Measurements from ENCODE around the gene XRCC6. TPM values are rescaled to one million over a fixed set of nuclear protein-coding genes. Genes with fewer than 3 reads are reported as not detected.

The XRCC6 gene
- total and polyA plus RNA-seq, 9 of the 15 experiments (the other 6 are each of a cell fraction or from before 2014, with no cell fraction given): 151 to 440 (median 318) TPM

DNA sequence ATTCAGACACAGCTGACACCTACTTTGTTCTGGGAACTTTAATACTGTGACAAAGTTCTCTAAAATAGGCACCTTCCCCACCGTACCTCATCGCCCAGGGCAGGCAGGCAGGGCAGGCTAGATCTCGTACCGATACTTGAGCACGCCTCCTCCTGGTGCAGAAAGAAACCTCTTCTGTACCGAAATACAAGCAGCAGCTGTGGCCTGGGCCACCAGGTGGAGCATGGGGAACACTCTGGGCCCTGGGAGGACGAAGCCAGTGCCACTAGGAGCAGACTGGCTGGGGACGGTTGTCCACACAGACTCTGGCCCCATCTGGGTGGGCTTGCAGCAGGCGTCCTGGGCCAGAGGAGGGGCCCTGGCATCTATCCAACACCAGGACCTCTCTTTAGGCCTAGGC lies 44.2 kb upstream of the XRCC6 start (continued):
- TF ChIP-seq, protein P1, sequence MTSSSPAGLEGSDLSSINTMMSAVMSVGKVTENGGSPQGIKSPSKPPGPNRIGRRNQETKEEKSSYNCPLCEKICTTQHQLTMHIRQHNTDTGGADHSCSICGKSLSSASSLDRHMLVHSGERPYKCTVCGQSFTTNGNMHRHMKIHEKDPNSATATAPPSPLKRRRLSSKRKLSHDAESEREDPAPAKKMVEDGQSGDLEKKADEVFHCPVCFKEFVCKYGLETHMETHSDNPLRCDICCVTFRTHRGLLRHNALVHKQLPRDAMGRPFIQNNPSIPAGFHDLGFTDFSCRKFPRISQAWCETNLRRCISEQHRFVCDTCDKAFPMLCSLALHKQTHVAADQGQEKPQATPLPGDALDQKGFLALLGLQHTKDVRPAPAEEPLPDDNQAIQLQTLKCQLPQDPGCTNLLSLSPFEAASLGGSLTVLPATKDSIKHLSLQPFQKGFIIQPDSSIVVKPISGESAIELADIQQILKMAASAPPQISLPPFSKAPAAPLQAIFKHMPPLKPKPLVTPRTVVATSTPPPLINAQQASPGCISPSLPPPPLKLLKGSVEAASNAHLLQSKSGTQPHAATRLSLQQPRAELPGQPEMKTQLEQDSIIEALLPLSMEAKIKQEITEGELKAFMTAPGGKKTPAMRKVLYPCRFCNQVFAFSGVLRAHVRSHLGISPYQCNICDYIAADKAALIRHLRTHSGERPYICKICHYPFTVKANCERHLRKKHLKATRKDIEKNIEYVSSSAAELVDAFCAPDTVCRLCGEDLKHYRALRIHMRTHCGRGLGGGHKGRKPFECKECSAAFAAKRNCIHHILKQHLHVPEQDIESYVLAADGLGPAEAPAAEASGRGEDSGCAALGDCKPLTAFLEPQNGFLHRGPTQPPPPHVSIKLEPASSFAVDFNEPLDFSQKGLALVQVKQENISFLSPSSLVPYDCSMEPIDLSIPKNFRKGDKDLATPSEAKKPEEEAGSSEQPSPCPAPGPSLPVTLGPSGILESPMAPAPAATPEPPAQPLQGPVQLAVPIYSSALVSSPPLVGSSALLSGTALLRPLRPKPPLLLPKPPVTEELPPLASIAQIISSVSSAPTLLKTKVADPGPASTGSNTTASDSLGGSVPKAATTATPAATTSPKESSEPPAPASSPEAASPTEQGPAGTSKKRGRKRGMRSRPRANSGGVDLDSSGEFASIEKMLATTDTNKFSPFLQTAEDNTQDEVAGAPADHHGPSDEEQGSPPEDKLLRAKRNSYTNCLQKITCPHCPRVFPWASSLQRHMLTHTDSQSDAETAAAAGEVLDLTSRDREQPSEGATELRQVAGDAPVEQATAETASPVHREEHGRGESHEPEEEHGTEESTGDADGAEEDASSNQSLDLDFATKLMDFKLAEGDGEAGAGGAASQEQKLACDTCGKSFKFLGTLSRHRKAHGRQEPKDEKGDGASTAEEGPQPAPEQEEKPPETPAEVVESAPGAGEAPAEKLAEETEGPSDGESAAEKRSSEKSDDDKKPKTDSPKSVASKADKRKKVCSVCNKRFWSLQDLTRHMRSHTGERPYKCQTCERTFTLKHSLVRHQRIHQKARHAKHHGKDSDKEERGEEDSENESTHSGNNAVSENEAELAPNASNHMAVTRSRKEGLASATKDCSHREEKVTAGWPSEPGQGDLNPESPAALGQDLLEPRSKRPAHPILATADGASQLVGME (CRISPR knock-in tag; IDR thresholded peaks at IDR 0.05): no peak
- TF ChIP-seq HNRNPK (IDR thresholded peaks at IDR 0.05; ENCODE audit: low read depth, low read length, poor library complexity, severe bottlenecking) (no peak), ETV5 (CRISPR knock-in tag; IDR thresholded peaks at IDR 0.05; ENCODE audit: low read depth) (no peak), CBFA2T3 (IDR thresholded peaks at IDR 0.05) (no peak), NFE2L1 (tag; IDR thresholded peaks at IDR 0.05; ENCODE audit: borderline replicate concordance, low read depth) (no peak), ZNF347 (CRISPR knock-in tag; IDR thresholded peaks at IDR 0.05; ENCODE audit: low read depth) (no peak), FOXJ3 (CRISPR knock-in tag; IDR thresholded peaks at IDR 0.05) (no peak), RUNX1 (IDR thresholded peaks at IDR 0.05; ENCODE audit: low read depth) (no peak), WHSC1 (IDR thresholded peaks at IDR 0.05; ENCODE audit: low read length) (no peak), ZNF197 (CRISPR knock-in tag; IDR thresholded peaks at IDR 0.05; ENCODE audit: low read depth) (no peak), POLR2AphosphoS2 (IDR thresholded peaks at IDR 0.05; ENCODE audit: low read length) (no peak), RNF2 (IDR thresholded peaks at IDR 0.05) (no peak), OTX1 (CRISPR knock-in tag; IDR thresholded peaks at IDR 0.05) (no peak)
- TF ChIP-seq, protein P2, sequence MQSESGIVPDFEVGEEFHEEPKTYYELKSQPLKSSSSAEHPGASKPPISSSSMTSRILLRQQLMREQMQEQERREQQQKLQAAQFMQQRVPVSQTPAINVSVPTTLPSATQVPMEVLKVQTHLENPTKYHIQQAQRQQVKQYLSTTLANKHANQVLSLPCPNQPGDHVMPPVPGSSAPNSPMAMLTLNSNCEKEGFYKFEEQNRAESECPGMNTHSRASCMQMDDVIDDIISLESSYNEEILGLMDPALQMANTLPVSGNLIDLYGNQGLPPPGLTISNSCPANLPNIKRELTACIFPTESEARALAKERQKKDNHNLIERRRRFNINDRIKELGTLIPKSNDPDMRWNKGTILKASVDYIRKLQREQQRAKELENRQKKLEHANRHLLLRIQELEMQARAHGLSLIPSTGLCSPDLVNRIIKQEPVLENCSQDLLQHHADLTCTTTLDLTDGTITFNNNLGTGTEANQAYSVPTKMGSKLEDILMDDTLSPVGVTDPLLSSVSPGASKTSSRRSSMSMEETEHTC (IDR thresholded peaks at IDR 0.05): no peak
- TF ChIP-seq, protein P3, sequence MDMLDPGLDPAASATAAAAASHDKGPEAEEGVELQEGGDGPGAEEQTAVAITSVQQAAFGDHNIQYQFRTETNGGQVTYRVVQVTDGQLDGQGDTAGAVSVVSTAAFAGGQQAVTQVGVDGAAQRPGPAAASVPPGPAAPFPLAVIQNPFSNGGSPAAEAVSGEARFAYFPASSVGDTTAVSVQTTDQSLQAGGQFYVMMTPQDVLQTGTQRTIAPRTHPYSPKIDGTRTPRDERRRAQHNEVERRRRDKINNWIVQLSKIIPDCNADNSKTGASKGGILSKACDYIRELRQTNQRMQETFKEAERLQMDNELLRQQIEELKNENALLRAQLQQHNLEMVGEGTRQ (CRISPR knock-in tag; IDR thresholded peaks at IDR 0.05): no peak
- TF ChIP-seq, protein P4, sequence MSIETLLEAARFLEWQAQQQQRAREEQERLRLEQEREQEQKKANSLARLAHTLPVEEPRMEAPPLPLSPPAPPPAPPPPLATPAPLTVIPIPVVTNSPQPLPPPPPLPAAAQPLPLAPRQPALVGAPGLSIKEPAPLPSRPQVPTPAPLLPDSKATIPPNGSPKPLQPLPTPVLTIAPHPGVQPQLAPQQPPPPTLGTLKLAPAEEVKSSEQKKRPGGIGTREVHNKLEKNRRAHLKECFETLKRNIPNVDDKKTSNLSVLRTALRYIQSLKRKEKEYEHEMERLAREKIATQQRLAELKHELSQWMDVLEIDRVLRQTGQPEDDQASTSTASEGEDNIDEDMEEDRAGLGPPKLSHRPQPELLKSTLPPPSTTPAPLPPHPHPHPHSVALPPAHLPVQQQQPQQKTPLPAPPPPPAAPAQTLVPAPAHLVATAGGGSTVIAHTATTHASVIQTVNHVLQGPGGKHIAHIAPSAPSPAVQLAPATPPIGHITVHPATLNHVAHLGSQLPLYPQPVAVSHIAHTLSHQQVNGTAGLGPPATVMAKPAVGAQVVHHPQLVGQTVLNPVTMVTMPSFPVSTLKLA (conservative IDR thresholded peaks at IDR 0.05): no peak
- TF ChIP-seq, protein P5, sequence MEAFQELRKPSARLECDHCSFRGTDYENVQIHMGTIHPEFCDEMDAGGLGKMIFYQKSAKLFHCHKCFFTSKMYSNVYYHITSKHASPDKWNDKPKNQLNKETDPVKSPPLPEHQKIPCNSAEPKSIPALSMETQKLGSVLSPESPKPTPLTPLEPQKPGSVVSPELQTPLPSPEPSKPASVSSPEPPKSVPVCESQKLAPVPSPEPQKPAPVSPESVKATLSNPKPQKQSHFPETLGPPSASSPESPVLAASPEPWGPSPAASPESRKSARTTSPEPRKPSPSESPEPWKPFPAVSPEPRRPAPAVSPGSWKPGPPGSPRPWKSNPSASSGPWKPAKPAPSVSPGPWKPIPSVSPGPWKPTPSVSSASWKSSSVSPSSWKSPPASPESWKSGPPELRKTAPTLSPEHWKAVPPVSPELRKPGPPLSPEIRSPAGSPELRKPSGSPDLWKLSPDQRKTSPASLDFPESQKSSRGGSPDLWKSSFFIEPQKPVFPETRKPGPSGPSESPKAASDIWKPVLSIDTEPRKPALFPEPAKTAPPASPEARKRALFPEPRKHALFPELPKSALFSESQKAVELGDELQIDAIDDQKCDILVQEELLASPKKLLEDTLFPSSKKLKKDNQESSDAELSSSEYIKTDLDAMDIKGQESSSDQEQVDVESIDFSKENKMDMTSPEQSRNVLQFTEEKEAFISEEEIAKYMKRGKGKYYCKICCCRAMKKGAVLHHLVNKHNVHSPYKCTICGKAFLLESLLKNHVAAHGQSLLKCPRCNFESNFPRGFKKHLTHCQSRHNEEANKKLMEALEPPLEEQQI (IDR thresholded peaks at IDR 0.05): no peak

All from K562 (cell line).